HG02798 (cell line): ENCODE measurements around the gene SERPINA12.

Source experiments
- ATAC-seq: cut with Tn5 transposase; IDR thresholded peaks from one replicate; pipeline ENCODE4 v1.9.1; 2021; ENCODE audit warnings: mild to moderate bottlenecking; ENCODE audit not compliant: unreplicated experiment, poor library complexity

SERPINA12 gene

DNA sequence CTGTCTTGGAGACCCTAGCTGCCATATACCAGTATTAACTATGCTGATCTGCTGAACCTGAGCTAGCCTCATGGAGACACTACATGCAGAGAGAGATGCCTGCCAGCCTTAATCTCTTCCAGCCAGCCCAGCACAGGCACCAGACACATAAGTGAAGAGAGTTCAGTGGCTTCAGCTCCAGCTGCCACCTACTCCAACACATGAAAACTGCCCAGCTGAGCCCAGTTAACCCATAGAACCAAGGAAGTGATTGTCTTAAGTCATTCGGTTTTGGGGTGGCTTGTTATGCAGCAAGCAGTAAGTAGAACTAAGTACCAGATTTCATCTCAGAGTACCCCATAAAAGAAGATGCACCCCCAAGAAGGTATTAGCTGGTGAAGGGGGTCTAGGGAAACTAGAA lies 64.3 kb downstream of the SERPINA12 start:
- no peak for ATAC-seq

- ATAC-seq: no peak
Measured at GRCh38 chr14:94441531-94442205, 67.6 kb downstream of the SERPINA12 start.

DNA sequence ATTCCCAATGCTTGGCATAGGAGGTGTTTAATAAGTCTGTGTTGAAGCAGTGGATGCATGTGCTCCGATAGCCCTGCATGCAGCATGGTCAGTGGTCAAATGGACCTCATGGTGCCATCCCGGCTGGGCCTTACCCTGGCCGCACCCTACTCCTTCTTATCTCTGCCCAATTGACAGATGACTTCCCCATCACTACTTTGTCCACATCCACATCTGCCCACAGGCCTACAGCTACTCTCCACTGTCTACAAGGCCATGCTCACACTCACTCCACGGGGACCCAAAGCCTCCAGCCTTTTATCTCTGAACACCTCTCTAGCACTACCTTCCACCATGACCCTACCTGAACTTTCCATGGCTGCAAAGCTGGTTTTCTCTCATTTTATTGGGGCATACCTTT lies 68.1 kb downstream of the SERPINA12 start:
- no peak for ATAC-seq

GRCh38 chr14:94439453-94440057 lies 69.7 kb downstream of the SERPINA12 start:
- no peak for ATAC-seq
